Psoas muscle (tissue), 8 donors: ENCODE data around the gene LTK. TPM values are rescaled to one million over a fixed set of nuclear protein-coding genes. Genes with fewer than 3 reads are reported as not detected.

Source experiments
- ATAC-seq, 4 donors: fragments of 200-7000 bp; cut with Tn5 transposase; one replicate each; pipeline ENCODE4 v1.9.1; 2020; ENCODE audit warnings: moderate library complexity in 3 of 4, mild to moderate bottlenecking in 2 of 4
- DNase-seq, 2 donors: peaks; one replicate each; pipeline ENCODE4 v3.0.0-alpha.2; 2020
- H3K27ac ChIP-seq: fragments of 200-600 bp; one replicate; pipeline ENCODE4 v1.8.0; 2022
- H3K27me3 ChIP-seq, 3 donors: fragments of 200-600 bp in 1 of 3; one replicate each; pipeline versions ENCODE4 v1.6.1 to v1.8.0; 2013 to 2022; ENCODE audit warnings: low read length in 2 of 3, mild to moderate bottlenecking in 2 of 3, moderate library complexity in 1 of 3; ENCODE audit not compliant: insufficient read depth in 3 of 3
- H3K36me3 ChIP-seq, 2 donors: fragments of 200-600 bp in 1 of 2; one replicate each; pipeline versions ENCODE4 v1.6.1 to v1.8.0; 2013 to 2022; ENCODE audit warnings: low read depth in 1 of 2, mild to moderate bottlenecking in 1 of 2, moderate library complexity in 1 of 2; ENCODE audit not compliant: insufficient read depth in 1 of 2
- H3K4me1 ChIP-seq: fragments of 200-600 bp; one replicate; pipeline ENCODE4 v1.8.0; 2022
- H3K4me3 ChIP-seq: fragments of 200-600 bp; one replicate; pipeline ENCODE4 v1.8.0; 2022; ENCODE audit warnings: mild to moderate bottlenecking
- H3K9me3 ChIP-seq: fragments of 200-600 bp; one replicate; pipeline ENCODE4 v1.8.0; 2022
- WGBS, 3 donors: extraction: QIAGEN DNeasy Blood & Tissue Kit; methylation state at CpG; one replicate each; pipeline versions ENCODE4 v1.1.6 to v1.1.7; 2013; 5-methylcytosine and 5-hydroxymethylcytosine counted together
- intact Hi-C, 2 donors: fragments of 100-400 bp; cut with DNase I; formaldehyde crosslinking; loops; one replicate each; pipeline versions ENCODE4 v1.11.0 to v1.14.2; 2022
- polyA plus RNA-seq, 3 donors: library from polyadenylated mRNA; stranded (reverse); fragments of 200-250 nt; gene quantifications; one replicate each; pipeline ENCODE4 v1.2.3, GENCODE V29; 2013
- total RNA-seq, 4 donors: library from RNA; stranded (reverse); fragmentation: NEBNext Ultra II Directional in 2 of 4; extraction: Animal tissue kit (Norgen Biotek cat#: 25700) in 2 of 4; gene quantifications; one replicate each; pipeline versions ENCODE4 v1.2.1 to v1.2.4, GENCODE V29; 2021 to 2023
- TF ChIP-seq, protein P1 (sequence below): fragments of 200-600 bp; IDR thresholded peaks from one replicate; pipeline ENCODE4 v1.8.0; 2022; ENCODE audit warnings: antibody characterized with exemption
- donor health status: healthy with polysubstance abuse.
- donor health status: DM: no; HTN: no; CAD: no; lungs with moderate emphysema.
- donor health status: Bipolar disorder and iron deficiency.
- donor health status: healthy.
- donor health status: DM: yes; HTN: yes; CAD: no.
- donor health status: DM: no; HTN: no; CAD: no.
- donor health status: DM: no; HTN: no; CAD: no.
- donor health status: DM: yes; HTN: yes; CAD: no.

LTK gene
- total and polyA plus RNA-seq, 7 donors, result 0.05 to 1.1 (median 0.14) TPM; not detected in 1

GRCh38 chr15:41482110-41482877 lies 31.3 kb downstream of the LTK start:
- DNase-seq (no peak), ATAC-seq (no peak)
- Histone ChIP-seq H3K9me3 (no peaks in the 10 kb centered on the region), H3K27me3 (peaks cover 0 to 5% (median 3%) of the 10 kb centered on the region in 3 donors), H3K27ac (no peak overlapping the region), H3K4me3 (no peak overlapping the region), H3K4me1 (no peaks in the 10 kb centered on the region), H3K36me3 (peaks cover 5 to 62% of the 10 kb centered on the region in 2 donors)
- TF ChIP-seq, protein P1, sequence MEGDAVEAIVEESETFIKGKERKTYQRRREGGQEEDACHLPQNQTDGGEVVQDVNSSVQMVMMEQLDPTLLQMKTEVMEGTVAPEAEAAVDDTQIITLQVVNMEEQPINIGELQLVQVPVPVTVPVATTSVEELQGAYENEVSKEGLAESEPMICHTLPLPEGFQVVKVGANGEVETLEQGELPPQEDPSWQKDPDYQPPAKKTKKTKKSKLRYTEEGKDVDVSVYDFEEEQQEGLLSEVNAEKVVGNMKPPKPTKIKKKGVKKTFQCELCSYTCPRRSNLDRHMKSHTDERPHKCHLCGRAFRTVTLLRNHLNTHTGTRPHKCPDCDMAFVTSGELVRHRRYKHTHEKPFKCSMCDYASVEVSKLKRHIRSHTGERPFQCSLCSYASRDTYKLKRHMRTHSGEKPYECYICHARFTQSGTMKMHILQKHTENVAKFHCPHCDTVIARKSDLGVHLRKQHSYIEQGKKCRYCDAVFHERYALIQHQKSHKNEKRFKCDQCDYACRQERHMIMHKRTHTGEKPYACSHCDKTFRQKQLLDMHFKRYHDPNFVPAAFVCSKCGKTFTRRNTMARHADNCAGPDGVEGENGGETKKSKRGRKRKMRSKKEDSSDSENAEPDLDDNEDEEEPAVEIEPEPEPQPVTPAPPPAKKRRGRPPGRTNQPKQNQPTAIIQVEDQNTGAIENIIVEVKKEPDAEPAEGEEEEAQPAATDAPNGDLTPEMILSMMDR, result no peak
- WGBS, 3 donors, result 95 to 98% (median 95%) methylated on average over 9 of the region's 9 CpGs
- intact Hi-C loops, result no loop called here

- H3K27ac ChIP-seq, result no peak overlapping the region
- H3K27me3 ChIP-seq, result no peaks in the 10 kb centered on the region
- H3K36me3 ChIP-seq, result peaks cover 13 to 79% of the 10 kb centered on the region in 2 donors
- TF ChIP-seq, protein P1, result no peak
- no peaks in the 10 kb centered on the region for H3K4me1 ChIP-seq
- ATAC-seq, result no peak
- DNase-seq, result no peak
- H3K4me3 ChIP-seq, result no peak overlapping the region
- WGBS, 3 donors, result 91 to 93% (median 92%) methylated on average over 12 of the region's 12 CpGs
- intact Hi-C loops, result no loop called here
- H3K9me3 ChIP-seq, result no peaks in the 10 kb centered on the region
Measured at GRCh38 chr15:41480396-41481140, 33.1 kb downstream of the LTK start.

GRCh38 chr15:41476416-41477048 lies 37.1 kb downstream of the LTK start:
- DNase-seq (no peak), ATAC-seq (peak in 3 of 4 donors; percentile 29 to 61 (median 35))
- intact Hi-C loops, result no loop called here
- no peak overlapping the region for H3K27ac ChIP-seq
- H3K4me1 ChIP-seq, result no peaks in the 10 kb centered on the region
- TF ChIP-seq, protein P1, result no peak
- no peaks in the 10 kb centered on the region for H3K9me3 ChIP-seq
- H3K36me3 ChIP-seq, result peaks cover 15 to 100% of the 10 kb centered on the region in 2 donors
- 55 to 81% (median 67%) methylated on average over 5 of the region's 5 CpGs for WGBS, 3 donors
- H3K4me3 ChIP-seq, result no peak overlapping the region
- H3K27me3 ChIP-seq, result no peaks in the 10 kb centered on the region

DNA sequence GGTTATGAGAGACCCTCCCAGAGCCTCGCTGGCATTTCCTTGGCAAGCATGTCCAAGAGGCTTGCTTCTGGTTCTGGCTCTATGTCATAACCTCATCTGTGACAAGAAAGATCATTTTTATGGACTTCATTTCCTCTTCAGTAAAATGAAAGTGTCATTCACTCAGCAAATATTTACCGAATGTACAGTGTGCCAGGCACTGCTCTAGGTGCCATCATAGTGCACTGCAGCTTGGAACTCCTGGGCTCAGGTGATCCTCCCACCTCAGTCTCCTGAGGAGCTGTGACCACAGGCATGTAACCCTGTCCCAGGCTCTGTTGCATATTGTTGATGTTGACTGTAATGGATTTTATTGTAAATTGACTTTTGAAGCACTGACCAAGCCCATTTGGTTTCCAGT lies 38.7 kb downstream of the LTK start:
- 89 to 98% (median 90%) methylated on average over 2 of the region's 2 CpGs for WGBS, 3 donors
- TF ChIP-seq, protein P1, result no peak
- Histone ChIP-seq H3K4me1 (no peaks in the 10 kb centered on the region), H3K27ac (no peak overlapping the region), H3K9me3 (no peaks in the 10 kb centered on the region), H3K36me3 (peaks cover 23 to 100% of the 10 kb centered on the region in 2 donors), H3K4me3 (no peak overlapping the region), H3K27me3 (no peaks in the 10 kb centered on the region)
- DNase-seq, result no peak
- no peak for ATAC-seq
- intact Hi-C loops, result no loop called here
